AG08395 (cell line): Measurements from ENCODE around the gene ZNF189.

Source experiments
- DNase-seq: peaks from one replicate; pipeline ENCODE4 v3.0.0; 2012; ENCODE audit warnings: mixed read lengths, low spot score

ZNF189 gene

GRCh38 chr9:101419863-101420262, 21.2 kb downstream of the ZNF189 start:
- no peak for DNase-seq

GRCh38 chr9:101421653-101422065, 23.0 kb downstream of the ZNF189 start:
- DNase-seq, result no peak

- no peak for DNase-seq
These were observed 28.7 kb downstream of the ZNF189 start for GRCh38 chr9:101427358-101427757.

- DNase-seq, result no peak
These were observed 29.5 kb downstream of the ZNF189 start for GRCh38 chr9:101427957-101428655.

- no peak for DNase-seq
These were observed 30.3 kb downstream of the ZNF189 start for GRCh38 chr9:101428909-101429308.

GRCh38 chr9:101429736-101430135, 31.1 kb downstream of the ZNF189 start:
- DNase-seq, result no peak

- DNase-seq, result no peak
These were observed 33.5 kb downstream of the ZNF189 start for GRCh38 chr9:101432171-101432570.

GRCh38 chr9:101432740-101433139, 34.1 kb downstream of the ZNF189 start:
- DNase-seq, result no peak

GRCh38 chr9:101433229-101433628, 34.6 kb downstream of the ZNF189 start:
- no peak for DNase-seq

- DNase-seq, result no peak
These were observed 36.3 kb downstream of the ZNF189 start for GRCh38 chr9:101434998-101435397.

- no peak for DNase-seq
These were observed 37.0 kb downstream of the ZNF189 start, which contains the start of gene ALDOB for GRCh38 chr9:101435601-101436079. TSS of gene ALDOB (minus strand) at chr9:101435774. CDS start at chr9:101430887, 4,887 bp downstream.

- DNase-seq, result no peak
These were observed 39.2 kb downstream of the ZNF189 start for GRCh38 chr9:101437806-101438232.

- no peak for DNase-seq
These were observed 39.9 kb downstream of the ZNF189 start for GRCh38 chr9:101438523-101438922.

GRCh38 chr9:101440714-101441230, 42.1 kb downstream of the ZNF189 start:
- no peak for DNase-seq

GRCh38 chr9:101442318-101442717, 43.7 kb downstream of the ZNF189 start:
- DNase-seq, result no peak

- no peak for DNase-seq
These were observed 44.1 kb downstream of the ZNF189 start for GRCh38 chr9:101442736-101443135.

GRCh38 chr9:101443364-101443771, 44.7 kb downstream of the ZNF189 start:
- DNase-seq, result no peak

GRCh38 chr9:101445353-101446029, 46.8 kb downstream of the ZNF189 start:
- DNase-seq, result no peak

GRCh38 chr9:101446732-101447131, 48.1 kb downstream of the ZNF189 start:
- DNase-seq, result no peak

- no peak for DNase-seq
These were observed 50.0 kb downstream of the ZNF189 start for GRCh38 chr9:101448680-101449070.

- peak; percentile 80 for DNase-seq
These were observed 50.5 kb downstream of the ZNF189 start for GRCh38 chr9:101449071-101449721.

GRCh38 chr9:101450931-101451330, 52.3 kb downstream of the ZNF189 start:
- no peak for DNase-seq

GRCh38 chr9:101451498-101451897, 52.8 kb downstream of the ZNF189 start:
- no peak for DNase-seq
